Chondrocyte (in vitro differentiated cells): ENCODE measurements around the gene PCDH18. TPM values are rescaled to one million over a fixed set of nuclear protein-coding genes. Genes with fewer than 3 reads are reported as not detected.

Experiments used
- DNase-seq: peaks from one replicate; pipeline ENCODE4 v3.0.0; 2021; ENCODE audit warnings: mixed read lengths, low spot score
- H3K27ac Mint-ChIP-seq: one replicate; pipeline ENCODE4 v1.8.0; 2021; ENCODE audit warnings: mild to moderate bottlenecking, moderate library complexity, mixed read lengths; ENCODE audit not compliant: unreplicated experiment
- H3K27me3 Mint-ChIP-seq: 2 replicates; pipeline ENCODE4 v1.8.0; 2021; ENCODE audit warnings: low read depth, mixed read lengths
- H3K36me3 Mint-ChIP-seq: 2 replicates; pipeline ENCODE4 v1.8.0; 2021; ENCODE audit warnings: low read depth, mixed read lengths
- H3K4me1 Mint-ChIP-seq: 2 replicates; pipeline ENCODE4 v1.8.0; 2021; ENCODE audit warnings: low read depth, mild to moderate bottlenecking, mixed read lengths
- H3K4me3 Mint-ChIP-seq: one replicate; pipeline ENCODE4 v1.8.0; 2021; ENCODE audit warnings: mild to moderate bottlenecking, moderate library complexity, mixed read lengths; ENCODE audit not compliant: unreplicated experiment
- H3K9me3 Mint-ChIP-seq: 2 replicates; pipeline ENCODE4 v1.8.0; 2021; ENCODE audit warnings: low read depth, mixed read lengths
- total RNA-seq: library from RNA; stranded (reverse); gene quantifications from 3 replicates; pipeline ENCODE4 v1.2.1, GENCODE V29; 2021
- TF ChIP-seq, protein P1 (sequence below): fragments of 200-600 bp; sonication (generic); IDR thresholded peaks from 2 replicates; pipeline ENCODE4 v1.5.0; 2021; ENCODE audit warnings: antibody characterized with exemption, mild to moderate bottlenecking, moderate library complexity

PCDH18 gene
- total RNA-seq, 1 donor from 2014 or later = 33.3 TPM

DNA sequence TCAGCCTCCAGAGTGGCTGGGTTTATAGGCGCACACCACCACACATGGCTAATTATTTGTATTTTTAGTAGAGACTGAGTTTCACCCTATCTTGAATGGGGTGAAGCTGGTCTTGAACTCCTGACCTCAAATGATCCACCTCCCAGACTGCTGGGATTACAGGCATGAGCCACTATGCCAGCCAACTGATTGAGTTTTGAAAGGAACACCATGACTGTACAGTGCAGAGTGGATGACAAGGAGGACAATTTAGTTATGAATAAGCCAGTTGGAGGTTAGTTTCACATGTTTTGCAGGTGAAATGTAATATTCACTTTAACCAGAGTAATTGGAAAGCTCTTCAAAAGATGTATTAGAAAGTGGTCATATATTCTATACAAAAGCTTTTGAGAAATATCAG, 60.8 kb downstream of the PCDH18 start:
- DNase-seq = no peak
- Mint-ChIP-seq H3K36me3 (no peaks in the 10 kb centered on the region), H3K4me1 (peaks cover 22% of the 10 kb centered on the region), H3K4me3 (no peak overlapping the region), H3K27me3 (no peaks in the 10 kb centered on the region), H3K9me3 (no peaks in the 10 kb centered on the region), H3K27ac (no peak overlapping the region)
- TF ChIP-seq, protein P1, sequence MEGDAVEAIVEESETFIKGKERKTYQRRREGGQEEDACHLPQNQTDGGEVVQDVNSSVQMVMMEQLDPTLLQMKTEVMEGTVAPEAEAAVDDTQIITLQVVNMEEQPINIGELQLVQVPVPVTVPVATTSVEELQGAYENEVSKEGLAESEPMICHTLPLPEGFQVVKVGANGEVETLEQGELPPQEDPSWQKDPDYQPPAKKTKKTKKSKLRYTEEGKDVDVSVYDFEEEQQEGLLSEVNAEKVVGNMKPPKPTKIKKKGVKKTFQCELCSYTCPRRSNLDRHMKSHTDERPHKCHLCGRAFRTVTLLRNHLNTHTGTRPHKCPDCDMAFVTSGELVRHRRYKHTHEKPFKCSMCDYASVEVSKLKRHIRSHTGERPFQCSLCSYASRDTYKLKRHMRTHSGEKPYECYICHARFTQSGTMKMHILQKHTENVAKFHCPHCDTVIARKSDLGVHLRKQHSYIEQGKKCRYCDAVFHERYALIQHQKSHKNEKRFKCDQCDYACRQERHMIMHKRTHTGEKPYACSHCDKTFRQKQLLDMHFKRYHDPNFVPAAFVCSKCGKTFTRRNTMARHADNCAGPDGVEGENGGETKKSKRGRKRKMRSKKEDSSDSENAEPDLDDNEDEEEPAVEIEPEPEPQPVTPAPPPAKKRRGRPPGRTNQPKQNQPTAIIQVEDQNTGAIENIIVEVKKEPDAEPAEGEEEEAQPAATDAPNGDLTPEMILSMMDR = no peak

DNA sequence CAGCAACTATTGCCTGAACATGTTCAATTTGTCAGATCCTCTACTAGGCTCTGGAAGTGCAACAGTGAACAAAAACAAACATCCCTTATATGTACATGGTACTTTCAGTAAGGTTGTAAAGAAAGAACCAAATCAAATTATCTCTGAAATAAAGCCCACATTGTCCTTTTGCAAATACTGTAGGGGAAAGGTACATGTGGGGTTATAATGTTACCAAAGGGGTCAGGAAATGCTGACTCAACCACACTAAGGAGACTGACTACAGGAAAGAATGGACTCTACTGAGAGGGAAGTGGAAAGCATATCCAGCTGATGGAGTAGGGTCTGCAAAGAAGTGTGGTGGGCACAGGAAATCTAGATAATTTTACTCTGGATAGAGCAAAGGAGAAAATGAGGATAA, 61.5 kb downstream of the PCDH18 start:
- Mint-ChIP-seq H3K9me3 (no peaks in the 10 kb centered on the region), H3K27ac (no peak overlapping the region), H3K4me1 (peaks cover 22% of the 10 kb centered on the region), H3K4me3 (no peak overlapping the region), H3K36me3 (no peaks in the 10 kb centered on the region), H3K27me3 (no peaks in the 10 kb centered on the region)
- no peak for DNase-seq
- TF ChIP-seq, protein P1 = no peak
